GM12891 (cell line): ENCODE results near the gene LSM7.

Experiments
- PAX5 ChIP-seq: IDR thresholded peaks from 2 replicates; pipeline ENCODE4 v1.6.1; 2011; ENCODE audit warnings: low read length, moderate library complexity, mild to moderate bottlenecking; ENCODE audit not compliant: insufficient read depth, severe bottlenecking
- POLR2A ChIP-seq: IDR thresholded peaks from 2 replicates; pipeline ENCODE4 v1.6.1; 2011; ENCODE audit warnings: low read depth, low read length, control low read depth
- POLR2AphosphoS5 ChIP-seq: IDR thresholded peaks from 2 replicates; pipeline ENCODE4 v1.6.1; 2011; ENCODE audit warnings: low read depth, low read length, control low read depth
- POU2F2 ChIP-seq: IDR thresholded peaks from 2 replicates; pipeline ENCODE4 v1.6.1; 2011; ENCODE audit warnings: low read depth, mild to moderate bottlenecking, control low read depth, low read length, moderate library complexity
- SPI1 ChIP-seq: IDR thresholded peaks from 2 replicates; pipeline ENCODE4 v1.6.1; 2011; ENCODE audit warnings: low read depth, low read length, control low read depth
- TAF1 ChIP-seq: IDR thresholded peaks from 2 replicates; pipeline ENCODE4 v1.6.1; 2011; ENCODE audit warnings: low read depth, low read length, control low read depth

DNA sequence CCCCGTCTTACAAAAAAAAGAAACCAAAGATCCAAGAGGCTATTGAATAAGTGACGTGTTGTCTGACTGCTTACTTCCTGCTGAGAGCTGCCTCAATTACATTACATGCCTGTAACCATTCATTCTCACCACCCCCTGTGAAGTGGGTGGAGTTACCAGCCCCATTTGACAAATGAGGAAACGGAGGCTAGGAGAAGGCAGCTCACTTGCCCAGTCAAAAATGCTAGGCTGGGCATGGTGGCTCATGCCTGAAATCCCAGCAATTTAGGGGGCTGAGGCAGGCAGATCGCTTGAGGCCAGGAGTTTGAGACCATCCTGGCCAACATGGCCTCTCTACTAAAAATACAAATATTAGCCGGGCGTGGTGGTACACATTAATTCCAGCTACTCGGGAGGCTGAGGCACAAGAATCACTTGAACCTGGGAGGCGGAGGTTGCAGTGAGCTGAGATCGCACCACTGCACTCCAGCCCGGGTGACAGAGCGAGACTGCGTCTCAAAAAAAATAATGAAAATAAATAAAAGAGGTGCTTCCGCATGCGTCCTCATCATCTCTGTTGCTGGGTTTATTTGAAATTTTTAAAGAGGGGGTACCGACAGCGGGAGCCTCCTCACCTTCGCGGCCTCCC, 499 bp downstream of the LSM7 start:
- TF ChIP-seq POLR2AphosphoS5 (peak; percentile 37; the same call in 1 of the 2 replicates), POLR2A (no peak), SPI1 (peak; percentile 67), TAF1 (0 out of 2 replicates have a peak, but pooled peaks have one; percentile 40), PAX5 (no peak), POU2F2 (no peak)
